ENCODE data around the gene AIF1.
A peak's percentile ranks its signal among the peaks of the same experiment; 100 is the strongest.
"Not testable (repeated sequence)": the region's sequence is repeated elsewhere in the genome, so short reads cannot be mapped to it uniquely, and the experiment has no call there.

The AIF1 gene

DNA sequence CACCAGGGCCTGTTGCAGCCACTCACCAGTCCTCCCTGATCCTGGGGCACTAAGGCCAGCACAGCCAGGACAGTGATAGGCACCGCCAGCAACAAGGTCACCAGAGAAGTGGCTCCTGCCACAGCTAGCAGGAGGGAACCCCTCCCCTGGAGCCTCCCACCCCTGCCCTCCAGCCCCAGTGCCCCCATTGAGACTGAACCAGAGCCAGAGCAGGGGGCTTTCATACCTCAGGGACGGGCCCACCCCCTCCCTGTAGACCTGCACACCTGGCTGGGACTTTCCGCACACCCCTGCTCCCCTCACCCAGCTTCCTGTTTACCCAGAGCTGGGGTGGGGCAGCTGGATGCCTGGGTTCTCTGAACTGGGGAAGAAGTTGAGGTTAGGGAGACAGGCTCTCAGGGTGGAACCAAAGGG, 32.8 kb upstream of the AIF1 start, which contains the start of gene LTB:
Gene LTB, minus strand, starts transcription at position 195 of the 414 bp plus-strand sequence. Its CDS starts 7 bp downstream, at position 188.
- Histone ChIP-seq H3K36me3 (ENCODE audit: insufficient read depth, low read length) (no peaks in the 10 kb centered on the region), H3K9me3 (ENCODE audit: insufficient read depth, low read depth, low read length) (no peaks in the 10 kb centered on the region), H3K27me3 (ENCODE audit: insufficient read depth, low read length) (peaks cover 15% of the 10 kb centered on the region; the same call in 1 of the 2 replicates), H3K9ac (ENCODE audit: low read depth, low read length) (peak within 1 kb of the TSS; percentile 75), H3K4me1 (ENCODE audit: insufficient read depth, low read length) (peaks cover 15% of the 10 kb centered on the region), H3K27ac (ENCODE audit: low read depth, low read length) (no peak within 1 kb of the TSS), H3K4me3 (ENCODE audit: low read length) (peak within 1 kb of the TSS; percentile 92)
- 88% methylated on average over 3 of the region's 3 CpGs for WGBS

DNA sequence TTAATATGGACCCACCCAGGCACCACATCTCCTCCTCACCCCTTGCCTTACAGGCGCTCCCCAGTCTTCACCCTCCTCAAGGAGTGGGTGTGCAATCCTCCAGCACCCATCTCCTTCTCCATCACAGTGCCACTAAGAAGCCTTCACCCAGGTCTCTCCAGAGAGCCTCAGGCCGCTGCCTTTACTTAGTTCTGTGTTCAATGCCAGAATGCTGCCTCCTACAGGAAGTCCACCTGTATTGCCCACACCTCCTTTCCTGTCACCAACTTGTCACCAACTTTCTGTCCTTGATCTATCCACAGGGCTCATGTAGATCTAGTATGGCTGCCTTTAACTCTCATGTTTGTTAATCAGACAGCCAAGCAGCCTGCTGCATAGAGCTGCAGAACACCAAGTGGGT, 29.5 kb upstream of the AIF1 start:
- Histone ChIP-seq H3K27ac (ENCODE audit: low read depth, low read length) (no peak overlapping the region), H3K9ac (ENCODE audit: low read depth, low read length) (no peak overlapping the region), H3K27me3 (ENCODE audit: insufficient read depth, low read length) (peaks cover 11% of the 10 kb centered on the region; the same call in 1 of the 2 replicates), H3K9me3 (ENCODE audit: insufficient read depth, low read depth, low read length) (no peaks in the 10 kb centered on the region), H3K4me1 (ENCODE audit: insufficient read depth, low read length) (peaks cover 5% of the 10 kb centered on the region; the same call in 1 of the 2 replicates), H3K4me3 (ENCODE audit: low read length) (no peak overlapping the region), H3K36me3 (ENCODE audit: insufficient read depth, low read length) (no peaks in the 10 kb centered on the region)
- 55% methylated on average over 2 of the region's 2 CpGs for whole genome bisulfite sequencing

GRCh38 chr6:31586008-31586407, 29.0 kb upstream of the AIF1 start, which contains the start of gene LST1:
LST1 (plus strand) TSS chr6:31586277; CDS start chr6:31587300, 1,023 bp downstream.
- peaks cover 9% of the 10 kb centered on the region; the same call in 1 of the 2 replicates for H3K27me3 ChIP-seq (ENCODE audit: insufficient read depth, low read length)
- H3K27ac ChIP-seq (ENCODE audit: low read depth, low read length) = no peak within 1 kb of the TSS
- WGBS = 67% methylated on average over 1 of the region's 1 CpG
- no peaks in the 10 kb centered on the region for H3K9me3 ChIP-seq (ENCODE audit: insufficient read depth, low read depth, low read length)
- H3K9ac ChIP-seq (ENCODE audit: low read depth, low read length) = no peak within 1 kb of the TSS
- H3K4me3 ChIP-seq (ENCODE audit: low read length) = no peak within 1 kb of the TSS
- peaks cover 5% of the 10 kb centered on the region; the same call in 1 of the 2 replicates for H3K4me1 ChIP-seq (ENCODE audit: insufficient read depth, low read length)
- H3K36me3 ChIP-seq (ENCODE audit: insufficient read depth, low read length) = no peaks in the 10 kb centered on the region

DNA sequence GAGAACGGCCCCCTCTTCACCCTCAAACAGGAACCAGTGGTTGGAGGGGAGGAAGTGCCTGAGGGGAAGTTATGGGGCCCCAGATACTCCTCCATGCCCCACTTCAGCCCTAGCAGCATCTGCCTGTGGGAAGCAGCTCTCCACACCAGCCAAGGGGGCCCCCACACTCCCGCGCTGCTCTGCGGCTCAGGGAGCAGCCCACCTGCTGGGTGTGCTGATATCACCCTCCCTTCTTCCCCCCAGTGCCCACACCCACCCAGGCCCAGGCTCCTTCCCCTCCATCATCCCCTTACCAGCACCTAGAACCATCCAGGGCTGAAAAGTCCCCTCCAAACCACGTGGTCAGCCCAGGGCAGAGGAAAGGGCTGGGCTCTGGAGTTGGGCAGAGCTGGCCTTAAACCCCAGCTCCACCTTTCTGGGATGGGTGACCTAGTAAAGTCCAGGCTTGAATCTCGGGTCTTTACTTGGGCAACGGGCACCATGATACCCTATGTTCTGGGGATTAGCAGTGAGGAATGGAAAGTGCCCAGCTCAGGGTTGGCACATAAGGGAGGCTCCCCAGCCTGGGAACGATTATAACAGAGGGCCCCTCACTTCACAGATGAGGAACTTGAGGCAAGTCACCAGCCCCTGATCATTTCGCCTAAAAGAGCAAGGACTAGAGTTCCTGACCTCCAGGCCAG, 28.3 kb upstream of the AIF1 start:
- Histone ChIP-seq H3K27me3 (ENCODE audit: insufficient read depth, low read length) (peaks cover 7% of the 10 kb centered on the region; the same call in 1 of the 2 replicates), H3K27ac (ENCODE audit: low read depth, low read length) (no peak overlapping the region), H3K36me3 (ENCODE audit: insufficient read depth, low read length) (no peaks in the 10 kb centered on the region), H3K4me3 (ENCODE audit: low read length) (no peak overlapping the region), H3K4me1 (ENCODE audit: insufficient read depth, low read length) (peaks cover 3% of the 10 kb centered on the region; the same call in 1 of the 2 replicates), H3K9ac (ENCODE audit: low read depth, low read length) (no peak overlapping the region), H3K9me3 (ENCODE audit: insufficient read depth, low read depth, low read length) (no peaks in the 10 kb centered on the region)
- WGBS = 82% methylated on average over 8 of the region's 9 CpGs

DNA sequence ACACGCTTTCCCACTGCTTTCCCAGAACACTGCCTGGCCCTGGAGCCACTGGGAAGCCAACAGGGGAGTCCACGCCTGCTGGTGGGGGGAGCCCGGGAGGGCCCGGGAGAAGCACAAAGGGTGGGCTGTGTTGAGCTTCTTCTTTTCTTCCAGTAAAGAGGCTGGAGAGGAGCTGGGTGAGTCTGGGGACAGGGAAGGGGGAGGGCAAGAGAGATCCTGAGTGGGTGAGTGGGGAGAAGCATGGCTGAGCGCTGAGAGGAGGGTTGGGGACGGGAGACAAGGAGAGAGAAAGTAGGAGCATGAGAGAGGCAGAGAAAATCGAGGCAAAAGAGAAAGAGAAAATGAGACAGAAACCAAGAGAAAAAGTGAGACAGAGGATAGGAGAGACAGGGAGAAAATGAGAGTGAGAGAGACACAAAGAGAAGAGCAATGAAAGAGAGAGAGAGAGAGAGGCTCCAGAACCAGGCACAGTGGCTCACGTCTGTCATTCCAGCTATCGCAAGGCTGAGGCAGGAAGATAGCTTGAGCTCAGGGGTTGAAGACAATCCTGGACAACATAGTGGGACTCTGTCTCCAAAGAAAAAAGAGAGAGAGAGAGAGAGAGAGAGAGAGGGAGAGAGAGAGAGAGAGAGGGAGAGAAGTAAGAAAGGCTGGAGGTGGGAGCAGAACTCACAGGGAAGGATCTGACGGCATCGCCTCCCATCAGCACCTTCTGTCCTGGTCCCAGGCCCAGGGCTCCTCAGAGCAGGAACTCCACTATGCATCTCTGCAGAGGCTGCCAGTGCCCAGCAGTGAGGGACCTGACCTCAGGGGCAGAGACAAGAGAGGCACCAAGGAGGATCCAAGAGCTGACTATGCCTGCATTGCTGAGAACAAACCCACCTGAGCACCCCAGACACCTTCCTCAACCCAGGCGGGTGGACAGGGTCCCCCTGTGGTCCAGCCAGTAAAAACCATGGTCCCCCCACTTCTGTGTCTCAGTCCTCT, 26.9 kb upstream of the AIF1 start:
- H3K9me3 ChIP-seq (ENCODE audit: insufficient read depth, low read depth, low read length) = no peaks in the 10 kb centered on the region
- H3K4me3 ChIP-seq (ENCODE audit: low read length) = no peak overlapping the region
- H3K9ac ChIP-seq (ENCODE audit: low read depth, low read length) = no peak overlapping the region
- no peaks in the 10 kb centered on the region for H3K27me3 ChIP-seq (ENCODE audit: insufficient read depth, low read length)
- no peak overlapping the region for H3K27ac ChIP-seq (ENCODE audit: low read depth, low read length)
- WGBS = 78% methylated on average over 12 of the region's 12 CpGs
- no peaks in the 10 kb centered on the region for H3K36me3 ChIP-seq (ENCODE audit: insufficient read depth, low read length)
- no peaks in the 10 kb centered on the region for H3K4me1 ChIP-seq (ENCODE audit: insufficient read depth, low read length)

GRCh38 chr6:31588871-31589650, 26.0 kb upstream of the AIF1 start:
- Histone ChIP-seq H3K4me3 (ENCODE audit: low read length) (no peak overlapping the region), H3K4me1 (ENCODE audit: insufficient read depth, low read length) (no peaks in the 10 kb centered on the region), H3K36me3 (ENCODE audit: insufficient read depth, low read length) (no peaks in the 10 kb centered on the region), H3K27ac (ENCODE audit: low read depth, low read length) (no peak overlapping the region), H3K9me3 (ENCODE audit: insufficient read depth, low read depth, low read length) (no peaks in the 10 kb centered on the region), H3K9ac (ENCODE audit: low read depth, low read length) (no peak overlapping the region), H3K27me3 (ENCODE audit: insufficient read depth, low read length) (no peaks in the 10 kb centered on the region)
- WGBS = 81% methylated on average over 9 of the region's 9 CpGs

GRCh38 chr6:31590691-31591090, 24.3 kb upstream of the AIF1 start:
- 95% methylated on average over 5 of the region's 5 CpGs for WGBS
- H3K27me3 ChIP-seq (ENCODE audit: insufficient read depth, low read length); H3K9me3 ChIP-seq (ENCODE audit: insufficient read depth, low read depth, low read length); H3K27ac ChIP-seq (ENCODE audit: low read depth, low read length); H3K9ac ChIP-seq (ENCODE audit: low read depth, low read length); H3K4me1 ChIP-seq (ENCODE audit: insufficient read depth, low read length); H3K36me3 ChIP-seq (ENCODE audit: insufficient read depth, low read length); H3K4me3 ChIP-seq (ENCODE audit: low read length): not testable (repeated sequence)

- H3K4me1 ChIP-seq (ENCODE audit: insufficient read depth, low read length) = no peaks in the 10 kb centered on the region
- no peak overlapping the region for H3K9ac ChIP-seq (ENCODE audit: low read depth, low read length)
- WGBS = 95% methylated on average over 7 of the region's 7 CpGs
- H3K27me3 ChIP-seq (ENCODE audit: insufficient read depth, low read length) = no peaks in the 10 kb centered on the region
- H3K9me3 ChIP-seq (ENCODE audit: insufficient read depth, low read depth, low read length) = no peaks in the 10 kb centered on the region
- H3K27ac ChIP-seq (ENCODE audit: low read depth, low read length) = no peak overlapping the region
- no peaks in the 10 kb centered on the region for H3K36me3 ChIP-seq (ENCODE audit: insufficient read depth, low read length)
- H3K4me3 ChIP-seq (ENCODE audit: low read length) = no peak overlapping the region
Measured at GRCh38 chr6:31592396-31592771, 22.6 kb upstream of the AIF1 start.

DNA sequence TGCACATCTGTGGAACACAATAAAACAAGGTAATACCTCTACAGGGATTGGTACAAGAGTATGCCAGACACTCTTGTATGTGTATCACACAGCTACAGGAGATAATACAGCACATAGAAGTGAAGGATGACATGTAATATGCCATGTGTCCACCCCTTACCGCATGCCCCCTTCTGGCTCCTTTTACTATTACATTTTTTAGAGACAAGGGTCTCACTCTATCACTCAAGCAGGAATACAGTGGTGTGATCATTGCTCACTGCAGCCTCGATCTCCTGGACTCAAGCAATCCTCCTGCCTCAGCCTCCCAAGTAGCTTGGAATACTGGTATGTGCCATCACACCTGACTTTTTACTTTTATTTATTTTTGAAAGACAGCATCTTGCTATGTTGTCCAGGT, 18.0 kb upstream of the AIF1 start:
- Histone ChIP-seq H3K4me1 (ENCODE audit: insufficient read depth, low read length) (no peaks in the 10 kb centered on the region), H3K36me3 (ENCODE audit: insufficient read depth, low read length) (no peaks in the 10 kb centered on the region), H3K27ac (ENCODE audit: low read depth, low read length) (no peak overlapping the region)

GRCh38 chr6:31607317-31607716, 7.7 kb upstream of the AIF1 start:
- H3K9me3 ChIP-seq (ENCODE audit: insufficient read depth, low read depth, low read length) = no peaks in the 10 kb centered on the region
- H3K36me3 ChIP-seq (ENCODE audit: insufficient read depth, low read length) = no peaks in the 10 kb centered on the region
- no peak overlapping the region for H3K9ac ChIP-seq (ENCODE audit: low read depth, low read length)
- no peaks in the 10 kb centered on the region for H3K4me1 ChIP-seq (ENCODE audit: insufficient read depth, low read length)
- no peak overlapping the region for H3K4me3 ChIP-seq (ENCODE audit: low read length)
- H3K27ac ChIP-seq (ENCODE audit: low read depth, low read length) = no peak overlapping the region
- H3K27me3 ChIP-seq (ENCODE audit: insufficient read depth, low read length) = no peaks in the 10 kb centered on the region
- WGBS = 73% methylated on average over 1 of the region's 1 CpG

More for the DNA sequence above, 18.0 kb upstream of the AIF1 start:
- Histone ChIP-seq H3K9me3 (ENCODE audit: insufficient read depth, low read depth, low read length) (no peaks in the 10 kb centered on the region), H3K27me3 (ENCODE audit: insufficient read depth, low read length) (no peaks in the 10 kb centered on the region), H3K9ac (ENCODE audit: low read depth, low read length) (no peak overlapping the region), H3K4me3 (ENCODE audit: low read length) (no peak overlapping the region)
- WGBS = 45% methylated on average over 2 of the region's 2 CpGs

All from HUES64 (cell line).